G401 (cell line): Measurements from ENCODE around the gene MRM2. TPM values are rescaled to one million over a fixed set of nuclear protein-coding genes. Genes with fewer than 3 reads are reported as not detected.

Source experiments
- DNase-seq: peaks from one replicate; pipeline ENCODE4 v3.0.0-alpha.2; 2015; ENCODE audit warnings: low spot score
- in situ Hi-C: cut with HindIII; loops from 2 replicates; pipeline ENCODE4 v1.10.0; 2016; ENCODE audit warnings: low sequenced_read_pairs, mixed read lengths
- total RNA-seq: library from RNA; depleted of rRNA; stranded (reverse); fragments of >200 nt; shearing (Covaris generic); gene quantifications from 2 replicates; pipeline ENCODE4 v1.2.3, GENCODE V29; 2014; rRNA removed

MRM2 gene
- total RNA-seq, 1 experiment from 2014 or later: 57.8 TPM

DNA sequence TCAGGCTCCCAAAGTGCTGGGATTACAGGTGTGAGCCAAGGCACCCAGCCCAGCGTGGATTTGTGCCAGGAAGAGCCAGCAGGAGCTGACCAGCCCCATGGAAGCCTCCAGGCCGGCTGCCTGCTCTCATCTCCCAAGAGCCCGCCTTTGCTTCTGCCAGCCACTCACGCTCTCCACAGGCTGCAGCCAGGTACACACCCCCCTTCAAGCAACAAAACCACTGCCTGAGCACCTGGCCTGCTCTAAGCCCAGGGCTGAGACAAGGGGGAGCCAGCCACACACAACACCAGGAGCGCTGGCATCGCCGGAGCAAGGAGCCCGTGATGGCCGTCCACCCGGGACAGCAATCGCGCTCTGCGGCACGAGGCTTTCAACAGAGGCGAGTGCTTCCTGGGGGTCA lies 43.8 kb downstream of the MRM2 start:
- DNase-seq: peak; percentile 18
- in situ Hi-C loops: no loop called here

- DNase-seq: no peak
- in situ Hi-C loops: no loop called here
Observed at GRCh38 chr7:2197436-2198155, 44.4 kb downstream of the MRM2 start.

GRCh38 chr7:2196381-2197378 lies 45.3 kb downstream of the MRM2 start:
- DNase-seq: peak; percentile 54
- in situ Hi-C loops: no loop called here

- in situ Hi-C loops: no loop called here
- DNase-seq: peak; percentile 96
Observed at GRCh38 chr7:2195400-2196246, 46.4 kb downstream of the MRM2 start.

- in situ Hi-C loops: no loop called here
- DNase-seq: no peak
Observed at GRCh38 chr7:2193575-2194305, 48.3 kb downstream of the MRM2 start.

DNA sequence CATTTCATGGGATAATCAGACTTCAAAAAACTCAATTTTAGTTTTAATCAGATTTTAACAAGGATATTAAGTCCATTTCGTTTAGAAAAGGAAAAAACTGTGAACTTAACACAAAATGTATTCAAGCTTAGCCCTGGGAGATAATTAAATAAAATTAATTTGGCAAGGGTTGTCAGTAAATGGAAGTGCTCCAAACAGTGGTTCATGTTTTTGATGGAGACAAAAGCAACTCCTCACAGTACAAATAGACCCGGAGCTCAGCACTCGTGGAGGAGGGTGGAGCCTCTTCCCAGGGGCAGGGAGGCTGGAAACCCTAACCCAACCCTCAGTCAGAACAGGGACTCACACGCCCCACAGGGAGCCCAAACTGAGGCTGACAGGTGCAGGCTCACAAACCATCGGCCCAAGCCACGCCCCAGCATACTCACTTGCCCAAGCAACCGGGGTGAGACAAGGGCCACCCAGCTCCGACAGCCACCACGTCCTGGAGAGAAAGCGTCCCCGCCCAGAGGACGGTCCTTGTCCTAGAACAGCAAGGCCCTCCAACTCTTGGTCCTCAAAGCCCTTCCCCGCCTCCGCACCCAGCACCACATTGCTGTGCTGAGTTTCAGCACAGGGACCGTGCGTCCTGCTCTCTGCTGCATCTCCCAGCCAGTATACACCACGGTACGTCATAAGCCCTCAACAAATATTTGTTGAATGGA lies 49.0 kb downstream of the MRM2 start:
- in situ Hi-C loops: no loop called here
- no peak for DNase-seq

- no peak for DNase-seq
- in situ Hi-C loops: no loop called here
Observed at GRCh38 chr7:2191016-2191415, 51.0 kb downstream of the MRM2 start.

- in situ Hi-C loops: no loop called here
- DNase-seq: no peak
Observed at GRCh38 chr7:2190531-2190930, 51.5 kb downstream of the MRM2 start.

GRCh38 chr7:2186166-2186565 lies 55.8 kb downstream of the MRM2 start:
- DNase-seq: no peak
- in situ Hi-C loops: no loop called here

GRCh38 chr7:2185715-2186114 lies 56.3 kb downstream of the MRM2 start:
- in situ Hi-C loops: no loop called here

More at GRCh38 chr7:2185715-2186114, 56.3 kb downstream of the MRM2 start:
- no peak for DNase-seq

Other genes with a start within 250 kb of the MRM2 start
- 77.8 and 163 TPM in 2 replicates for gene MAD1L1, start 9.3 kb downstream of the MRM2 start, total RNA-seq
- 31.4 and 37.8 TPM in 2 replicates for gene NUDT1, start within 50 bp of the MRM2 start, total RNA-seq
- 52.9 and 74.2 TPM in 2 replicates for gene SNX8, start 72.2 kb upstream of the MRM2 start, total RNA-seq
- 217 and 294 TPM in 2 replicates for gene EIF3B, start 112.6 kb upstream of the MRM2 start, total RNA-seq
- gene CHST12, start 161.4 kb upstream of the MRM2 start, total RNA-seq: 13.5 and 20.7 TPM in 2 replicates
- not detected in 2 replicates for gene GRIFIN, start 234.2 kb upstream of the MRM2 start, total RNA-seq